ENCODE measurements around the gene BLOC1S6. TPM values are rescaled to one million over a fixed set of nuclear protein-coding genes. Genes with fewer than 3 reads are reported as not detected.

The BLOC1S6 gene
- total RNA-seq, 3 donors from 2014 or later = 21.3 to 39.6 (median 30.0) TPM

GRCh38 chr15:45585069-45585791 lies 1.9 kb upstream of the BLOC1S6 start:
- H3K36me3 ChIP-seq (ENCODE audit: low read depth) = peaks cover 5% of the 10 kb centered on the region
- no peak overlapping the region for H3K4me3 ChIP-seq
- intact Hi-C loops (cut with DNase I, micrococcal nuclease) = no loop called here
- ATAC-seq (no peak), DNase-seq (no peak)
- H3K9me3 ChIP-seq = no peaks in the 10 kb centered on the region
- no peak for TF ChIP-seq CTCF (IDR thresholded peaks at IDR 0.05)
- H3K4me1 ChIP-seq (ENCODE audit: low read depth) = peaks cover 21% of the 10 kb centered on the region

- H3K4me1 ChIP-seq (ENCODE audit: low read depth) = peaks cover 21% of the 10 kb centered on the region
- intact Hi-C loops (cut with DNase I, micrococcal nuclease) = no loop called here
- no peaks in the 10 kb centered on the region for H3K9me3 ChIP-seq
- no peak for TF ChIP-seq CTCF (IDR thresholded peaks at IDR 0.05)
- no peak overlapping the region for H3K4me3 ChIP-seq
- DNase-seq (no peak), ATAC-seq (no peak)
- peaks cover 5% of the 10 kb centered on the region for H3K36me3 ChIP-seq (ENCODE audit: low read depth)
Measured at GRCh38 chr15:45586125-45586524, 1.1 kb upstream of the BLOC1S6 start.

GRCh38 chr15:45586601-45587094 lies 531 bp upstream of the BLOC1S6 start:
- no peaks in the 10 kb centered on the region for H3K9me3 ChIP-seq
- TF ChIP-seq CTCF (IDR thresholded peaks at IDR 0.05) = no peak
- peaks cover 21% of the 10 kb centered on the region for H3K4me1 ChIP-seq (ENCODE audit: low read depth)
- ATAC-seq (peak; percentile 11), DNase-seq (no peak)
- peaks cover 5% of the 10 kb centered on the region for H3K36me3 ChIP-seq (ENCODE audit: low read depth)
- peak overlapping the region; percentile 60 for H3K4me3 ChIP-seq
- intact Hi-C loops (cut with DNase I, micrococcal nuclease) = no loop called here

GRCh38 chr15:45587863-45588170 lies 638 bp downstream of the BLOC1S6 start:
- H3K36me3 ChIP-seq (ENCODE audit: low read depth) = peaks cover 5% of the 10 kb centered on the region
- ATAC-seq = no peak
- peaks cover 21% of the 10 kb centered on the region for H3K4me1 ChIP-seq (ENCODE audit: low read depth)
- H3K9me3 ChIP-seq = no peaks in the 10 kb centered on the region
- TF ChIP-seq CTCF (IDR thresholded peaks at IDR 0.05) = no peak
- no peak for DNase-seq
- intact Hi-C loops (cut with DNase I, micrococcal nuclease) = no loop called here
- H3K4me3 ChIP-seq = peak overlapping the region; percentile 60

- no peak for TF ChIP-seq CTCF (IDR thresholded peaks at IDR 0.05)
- H3K4me3 ChIP-seq = peak overlapping the region; percentile 60
- H3K36me3 ChIP-seq (ENCODE audit: low read depth) = peaks cover 5% of the 10 kb centered on the region
- H3K9me3 ChIP-seq = no peaks in the 10 kb centered on the region
- DNase-seq = no peak
- H3K4me1 ChIP-seq (ENCODE audit: low read depth) = peaks cover 21% of the 10 kb centered on the region
- intact Hi-C loops (cut with DNase I, micrococcal nuclease) = no loop called here
- ATAC-seq = no peak
Measured at GRCh38 chr15:45588219-45588875, 1.2 kb downstream of the BLOC1S6 start.
